SIG-M5 treated with dmso at 0.1 percent for 504 hours (cell line): ENCODE measurements around the gene AP1M1.
"Not testable (repeated sequence)": the region's sequence is repeated elsewhere in the genome, so short reads cannot be mapped to it uniquely, and the experiment has no call there.

Experiments used
- DNase-seq: peaks from one replicate; lab custom pipeline; 2025; ENCODE audit not compliant: unreplicated experiment; lab: John Stamatoyannopoulos, UW

The AP1M1 gene

GRCh38 chr19:16260812-16261161 is 63.1 kb downstream of the AP1M1 start:
- no peak for DNase-seq

GRCh38 chr19:16261584-16262368 is 64.1 kb downstream of the AP1M1 start:
- no peak for DNase-seq

- DNase-seq, result no peak
Observed at GRCh38 chr19:16262618-16263017, 64.9 kb downstream of the AP1M1 start.

- DNase-seq, result no peak
Observed at GRCh38 chr19:16263141-16263761, 65.5 kb downstream of the AP1M1 start.

GRCh38 chr19:16265205-16265604 is 67.5 kb downstream of the AP1M1 start:
- DNase-seq, result no peak

- no peak for DNase-seq
Observed at GRCh38 chr19:16265890-16266585, 68.3 kb downstream of the AP1M1 start.

GRCh38 chr19:16266586-16266942 is 68.9 kb downstream of the AP1M1 start:
- no peak for DNase-seq

- no peak for DNase-seq
Observed at GRCh38 chr19:16268676-16269319, 71.1 kb downstream of the AP1M1 start.

- no peak for DNase-seq
Observed at GRCh38 chr19:16272945-16273344, 75.2 kb downstream of the AP1M1 start.

- DNase-seq, result no peak
Observed at GRCh38 chr19:16274447-16274846, 76.7 kb downstream of the AP1M1 start.

GRCh38 chr19:16280306-16280705 is 82.6 kb downstream of the AP1M1 start:
- no peak for DNase-seq

- no peak for DNase-seq
Observed at GRCh38 chr19:16281743-16282142, 84.0 kb downstream of the AP1M1 start.

GRCh38 chr19:16283210-16284061 is 85.7 kb downstream of the AP1M1 start:
- peak; percentile 72 for DNase-seq

GRCh38 chr19:16284505-16284904 is 86.8 kb downstream of the AP1M1 start:
- DNase-seq, result no peak

- not testable (repeated sequence) for DNase-seq
Observed at GRCh38 chr19:16285079-16285478, 87.4 kb downstream of the AP1M1 start.

GRCh38 chr19:16285769-16286498 is 88.2 kb downstream of the AP1M1 start:
- no peak for DNase-seq

- DNase-seq, result no peak
Observed at GRCh38 chr19:16288544-16288943, 90.8 kb downstream of the AP1M1 start.

- no peak for DNase-seq
Observed at GRCh38 chr19:16289594-16289993, 91.9 kb downstream of the AP1M1 start.

- DNase-seq, result no peak
Observed at GRCh38 chr19:16290692-16291091, 93.0 kb downstream of the AP1M1 start.
